HEK293 (cell line): Measurements from ENCODE around the gene METTL24.

Experiments
- ZNF114 ChIP-seq: fragments of 450-650 bp; formaldehyde crosslinking; IDR thresholded peaks from 2 replicates; pipeline ENCODE4 v1.5.0; 2017; ENCODE audit warnings: missing biosample characterization, missing genetic modification characterization
- ZNF707 ChIP-seq: fragments of 450-650 bp; formaldehyde crosslinking; IDR thresholded peaks from 2 replicates; pipeline ENCODE4 v1.5.1; 2016; ENCODE audit warnings: missing biosample characterization, missing genetic modification characterization
- TF ChIP-seq, protein P1 (sequence below): fragments of 450-650 bp; formaldehyde crosslinking; IDR thresholded peaks from 2 replicates; pipeline ENCODE4 v1.5.1; 2016; ENCODE audit warnings: missing biosample characterization, missing genetic modification characterization
- TF ChIP-seq, protein P2 (sequence below): fragments of 450-650 bp; formaldehyde crosslinking; IDR thresholded peaks from 2 replicates; pipeline ENCODE4 v1.5.1; 2016; ENCODE audit warnings: missing biosample characterization, missing genetic modification characterization

DNA sequence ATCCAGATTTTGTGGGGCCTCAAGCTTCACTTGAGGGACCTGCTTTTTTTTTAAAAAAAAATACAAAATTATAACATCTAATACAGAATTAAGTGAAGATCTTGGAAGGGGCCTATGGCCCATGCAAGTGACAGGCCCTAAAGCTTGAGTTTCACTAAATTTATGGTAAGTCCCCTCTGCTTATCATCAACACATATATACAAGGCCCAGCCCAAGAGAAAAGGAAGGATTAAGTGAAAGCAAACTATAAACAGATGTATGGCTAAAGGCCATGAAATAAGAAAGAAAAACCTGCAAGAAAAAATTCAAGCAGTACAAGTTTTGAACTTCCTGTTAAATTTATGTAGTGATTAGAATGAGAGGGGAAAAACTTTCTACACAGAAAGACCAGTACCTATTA lies 91.2 kb downstream of the METTL24 start:
- TF ChIP-seq ZNF114, result no peak
- TF ChIP-seq, protein P1, sequence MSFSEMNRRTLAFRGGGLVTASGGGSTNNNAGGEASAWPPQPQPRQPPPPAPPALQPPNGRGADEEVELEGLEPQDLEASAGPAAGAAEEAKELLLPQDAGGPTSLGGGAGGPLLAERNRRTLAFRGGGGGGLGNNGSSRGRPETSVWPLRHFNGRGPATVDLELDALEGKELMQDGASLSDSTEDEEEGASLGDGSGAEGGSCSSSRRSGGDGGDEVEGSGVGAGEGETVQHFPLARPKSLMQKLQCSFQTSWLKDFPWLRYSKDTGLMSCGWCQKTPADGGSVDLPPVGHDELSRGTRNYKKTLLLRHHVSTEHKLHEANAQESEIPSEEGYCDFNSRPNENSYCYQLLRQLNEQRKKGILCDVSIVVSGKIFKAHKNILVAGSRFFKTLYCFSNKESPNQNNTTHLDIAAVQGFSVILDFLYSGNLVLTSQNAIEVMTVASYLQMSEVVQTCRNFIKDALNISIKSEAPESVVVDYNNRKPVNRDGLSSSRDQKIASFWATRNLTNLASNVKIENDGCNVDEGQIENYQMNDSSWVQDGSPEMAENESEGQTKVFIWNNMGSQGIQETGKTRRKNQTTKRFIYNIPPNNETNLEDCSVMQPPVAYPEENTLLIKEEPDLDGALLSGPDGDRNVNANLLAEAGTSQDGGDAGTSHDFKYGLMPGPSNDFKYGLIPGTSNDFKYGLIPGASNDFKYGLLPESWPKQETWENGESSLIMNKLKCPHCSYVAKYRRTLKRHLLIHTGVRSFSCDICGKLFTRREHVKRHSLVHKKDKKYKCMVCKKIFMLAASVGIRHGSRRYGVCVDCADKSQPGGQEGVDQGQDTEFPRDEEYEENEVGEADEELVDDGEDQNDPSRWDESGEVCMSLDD, result no peak
- TF ChIP-seq, protein P2, sequence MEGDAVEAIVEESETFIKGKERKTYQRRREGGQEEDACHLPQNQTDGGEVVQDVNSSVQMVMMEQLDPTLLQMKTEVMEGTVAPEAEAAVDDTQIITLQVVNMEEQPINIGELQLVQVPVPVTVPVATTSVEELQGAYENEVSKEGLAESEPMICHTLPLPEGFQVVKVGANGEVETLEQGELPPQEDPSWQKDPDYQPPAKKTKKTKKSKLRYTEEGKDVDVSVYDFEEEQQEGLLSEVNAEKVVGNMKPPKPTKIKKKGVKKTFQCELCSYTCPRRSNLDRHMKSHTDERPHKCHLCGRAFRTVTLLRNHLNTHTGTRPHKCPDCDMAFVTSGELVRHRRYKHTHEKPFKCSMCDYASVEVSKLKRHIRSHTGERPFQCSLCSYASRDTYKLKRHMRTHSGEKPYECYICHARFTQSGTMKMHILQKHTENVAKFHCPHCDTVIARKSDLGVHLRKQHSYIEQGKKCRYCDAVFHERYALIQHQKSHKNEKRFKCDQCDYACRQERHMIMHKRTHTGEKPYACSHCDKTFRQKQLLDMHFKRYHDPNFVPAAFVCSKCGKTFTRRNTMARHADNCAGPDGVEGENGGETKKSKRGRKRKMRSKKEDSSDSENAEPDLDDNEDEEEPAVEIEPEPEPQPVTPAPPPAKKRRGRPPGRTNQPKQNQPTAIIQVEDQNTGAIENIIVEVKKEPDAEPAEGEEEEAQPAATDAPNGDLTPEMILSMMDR, result no peak
- TF ChIP-seq ZNF707, result no peak
